ENCODE data around the gene SLC25A24.
"Not testable (repeated sequence)": the region's sequence is repeated elsewhere in the genome, so short reads cannot be mapped to it uniquely, and the experiment has no call there.

Gene SLC25A24

GRCh38 chr1:108133148-108133547 is 67.0 kb downstream of the SLC25A24 start:
- not testable (repeated sequence) for DNase-seq

GRCh38 chr1:108132367-108132766 is 67.8 kb downstream of the SLC25A24 start:
- DNase-seq, result not testable (repeated sequence)

- DNase-seq, result not testable (repeated sequence)
Observed at GRCh38 chr1:108131281-108131680, 68.9 kb downstream of the SLC25A24 start.

GRCh38 chr1:108130794-108131193 is 69.3 kb downstream of the SLC25A24 start:
- DNase-seq, result peak; percentile 62

- no peak for DNase-seq
Observed at GRCh38 chr1:108129999-108130398, 70.1 kb downstream of the SLC25A24 start.

GRCh38 chr1:108125312-108126138 is 74.6 kb downstream of the SLC25A24 start:
- peak; percentile 52 for DNase-seq

GRCh38 chr1:108124622-108125311 is 75.4 kb downstream of the SLC25A24 start:
- no peak for DNase-seq

GRCh38 chr1:108124023-108124422 is 76.1 kb downstream of the SLC25A24 start:
- no peak for DNase-seq

- DNase-seq, result no peak
Observed at GRCh38 chr1:108121358-108122143, 78.6 kb downstream of the SLC25A24 start.

GRCh38 chr1:108120163-108120562 is 80.0 kb downstream of the SLC25A24 start:
- DNase-seq, result no peak

- no peak for DNase-seq
Observed at GRCh38 chr1:108119500-108119899, 80.6 kb downstream of the SLC25A24 start.

GRCh38 chr1:108117945-108118902 is 81.9 kb downstream of the SLC25A24 start:
- peak; percentile 89 for DNase-seq

GRCh38 chr1:108117237-108117636 is 82.9 kb downstream of the SLC25A24 start:
- no peak for DNase-seq

- DNase-seq, result peak; percentile 45
Observed at GRCh38 chr1:108114033-108114599, 86.0 kb downstream of the SLC25A24 start.

- DNase-seq, result no peak
Observed at GRCh38 chr1:108113496-108113895, 86.6 kb downstream of the SLC25A24 start.

- DNase-seq, result no peak
Observed at GRCh38 chr1:108109295-108109973, 90.7 kb downstream of the SLC25A24 start.

GRCh38 chr1:108108119-108108518 is 92.0 kb downstream of the SLC25A24 start:
- no peak for DNase-seq

GRCh38 chr1:108107658-108108057 is 92.5 kb downstream of the SLC25A24 start:
- peak; percentile 56 for DNase-seq

- no peak for DNase-seq
Observed at GRCh38 chr1:108106775-108107174, 93.4 kb downstream of the SLC25A24 start.

GRCh38 chr1:108100148-108100547 is 100.0 kb downstream of the SLC25A24 start:
- DNase-seq, result no peak

GRCh38 chr1:108097018-108097417 is 103.1 kb downstream of the SLC25A24 start:
- DNase-seq, result no peak

All from MV-4-11 (cell line).